GM19193 (cell line): Measurements from ENCODE around the gene SRRD.
A peak's percentile ranks its signal among the peaks of the same experiment; 100 is the strongest.

Experiments
- POLR2A ChIP-seq: IDR thresholded peaks from 4 replicates; pipeline ENCODE4 v1.6.1; 2011; ENCODE audit not compliant: insufficient read depth, insufficient read length; ENCODE audit errors: extremely low read depth

Gene SRRD

DNA sequence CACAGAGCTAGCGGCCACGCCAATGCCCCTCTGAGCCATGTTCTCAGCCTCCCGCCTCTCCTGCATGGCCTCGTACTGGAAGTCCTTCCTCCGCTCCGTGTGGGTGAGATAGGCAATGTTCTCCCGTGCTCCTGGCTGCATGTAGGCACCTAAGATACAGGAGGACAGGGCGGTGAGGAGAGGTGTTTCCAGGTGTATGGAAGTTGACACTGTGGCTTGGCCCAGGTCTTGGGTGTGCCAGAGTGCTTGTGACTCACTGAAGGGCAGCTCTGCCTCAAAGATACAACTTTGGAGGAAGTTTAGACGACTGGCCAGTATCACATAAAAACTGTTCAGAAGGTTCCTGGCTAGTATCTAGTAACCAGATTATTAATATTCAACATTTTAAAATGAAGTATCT lies 8.5 kb downstream of the SRRD start:
- TF ChIP-seq POLR2A = no peak

DNA sequence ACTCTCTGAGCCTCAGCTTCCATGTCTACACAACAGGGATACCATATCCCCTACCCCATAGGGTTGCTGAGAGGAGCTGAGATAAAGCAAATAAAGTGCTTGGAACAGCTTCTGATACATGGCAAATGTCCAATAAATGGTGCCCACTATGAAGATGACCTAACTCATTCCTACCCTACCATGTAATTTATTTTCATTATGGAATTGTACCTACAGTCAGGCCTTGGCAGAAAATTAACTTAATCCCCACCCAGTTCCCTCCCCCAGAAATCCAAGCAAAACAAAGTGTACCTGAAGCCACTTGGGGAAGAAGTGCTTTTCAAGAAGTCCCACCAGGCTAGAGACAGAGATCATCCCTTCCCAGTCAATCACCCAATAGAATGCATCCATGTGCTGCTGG lies 10.8 kb downstream of the SRRD start:
- TF ChIP-seq POLR2A = no peak

DNA sequence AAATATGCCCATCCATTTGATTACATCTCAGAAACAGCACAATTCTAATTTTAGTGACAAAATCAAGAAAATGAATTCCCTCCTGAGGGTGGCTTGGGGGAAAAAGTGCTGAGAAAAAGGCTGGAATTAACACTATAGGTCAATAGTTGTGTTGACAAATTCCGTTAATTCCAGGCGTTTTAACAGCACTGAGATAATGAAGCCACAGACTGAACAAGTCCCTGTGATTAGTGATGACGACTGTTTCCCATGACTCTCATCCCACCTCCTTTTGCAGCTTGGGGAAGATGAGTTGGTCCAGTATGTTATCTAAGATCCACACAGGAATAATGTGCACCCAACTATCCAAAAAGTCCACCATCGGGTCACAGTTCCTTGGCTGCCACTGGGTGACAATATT lies 12.8 kb downstream of the SRRD start:
- TF ChIP-seq POLR2A = no peak

DNA sequence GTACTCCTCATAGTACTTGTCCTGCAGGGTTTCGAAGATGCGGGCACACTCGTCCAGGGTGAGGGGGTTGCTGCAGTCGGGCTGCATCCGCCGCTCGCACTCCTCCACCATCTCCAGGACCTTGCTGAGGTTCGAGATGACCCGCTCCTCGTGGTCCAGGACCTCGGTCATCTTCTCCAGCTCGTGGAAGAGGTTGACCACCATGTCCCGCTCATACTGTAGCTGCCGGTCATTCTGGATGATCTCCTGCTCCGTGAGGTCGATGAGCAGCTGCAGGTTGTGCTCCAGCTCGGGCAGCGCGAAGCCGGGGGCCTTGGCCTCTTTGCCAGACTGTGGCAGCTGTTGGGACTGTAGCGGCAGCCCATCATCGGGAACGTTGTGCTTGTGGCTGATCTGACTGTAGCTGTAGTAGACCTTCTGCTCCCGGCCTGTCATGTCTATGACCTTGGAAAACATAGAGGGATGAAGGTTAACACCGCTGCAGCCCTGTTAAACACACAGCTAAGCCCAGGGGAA lies 15.6 kb downstream of the SRRD start:
- no peak for TF ChIP-seq POLR2A

DNA sequence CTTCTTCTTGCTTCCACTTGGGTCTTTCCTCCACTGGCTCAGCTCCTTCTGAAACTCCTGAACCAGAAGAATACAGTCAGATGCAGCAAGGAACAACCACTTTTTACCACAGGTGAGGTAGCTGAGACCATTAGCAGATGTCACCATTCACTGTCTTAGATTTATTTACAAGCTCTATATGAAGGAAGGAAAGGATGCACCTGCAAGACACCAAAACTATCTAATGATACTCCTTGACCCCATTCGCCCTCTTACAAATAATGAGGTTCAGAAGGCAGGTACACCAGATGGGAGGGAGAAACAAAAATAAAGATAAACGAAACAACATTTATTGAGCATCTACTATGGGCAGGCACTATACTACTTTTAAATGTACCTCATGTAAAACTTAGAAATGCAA lies 18.3 kb downstream of the SRRD start:
- TF ChIP-seq POLR2A = no peak

DNA sequence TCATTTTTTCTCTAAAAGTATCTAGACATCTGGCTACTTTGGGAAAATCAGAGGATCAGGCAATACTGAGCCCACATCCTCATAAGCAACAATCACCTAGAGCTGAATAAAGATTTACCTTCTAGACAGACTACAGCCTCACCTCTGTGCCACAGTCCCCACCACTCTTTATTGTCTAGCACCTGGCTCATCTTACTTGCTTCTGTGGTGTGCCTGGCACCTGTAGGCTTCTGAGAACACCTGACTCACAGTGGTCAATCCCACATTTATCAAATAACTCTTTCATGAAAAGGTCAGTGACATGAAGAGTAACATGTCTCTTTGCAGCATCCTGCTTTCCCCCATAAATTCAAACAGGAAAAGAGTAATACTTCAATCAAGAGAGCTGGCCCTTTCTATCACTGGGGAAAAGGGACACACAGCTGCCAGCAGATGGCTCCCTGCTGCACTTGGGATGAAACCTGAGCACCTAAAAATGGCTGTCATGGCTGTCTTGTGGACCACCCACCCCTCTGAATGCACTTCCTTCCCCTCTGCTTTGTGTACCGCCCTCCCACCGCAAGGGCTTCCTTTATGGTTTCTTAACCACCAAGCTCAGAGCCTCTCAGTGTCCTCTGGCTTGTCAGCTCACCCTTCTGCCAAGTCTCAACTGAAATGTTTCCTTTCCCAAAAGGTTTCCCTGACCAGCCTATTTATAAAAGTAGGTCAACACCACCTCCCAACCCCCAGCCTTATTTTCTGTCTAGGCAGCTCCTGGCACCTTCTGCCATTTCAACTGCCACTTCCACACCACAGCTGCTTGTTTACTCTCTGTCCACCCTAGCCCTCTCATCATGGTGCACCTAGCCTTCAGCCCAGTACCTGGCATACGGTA lies 19.2 kb downstream of the SRRD start:
- no peak for TF ChIP-seq POLR2A

DNA sequence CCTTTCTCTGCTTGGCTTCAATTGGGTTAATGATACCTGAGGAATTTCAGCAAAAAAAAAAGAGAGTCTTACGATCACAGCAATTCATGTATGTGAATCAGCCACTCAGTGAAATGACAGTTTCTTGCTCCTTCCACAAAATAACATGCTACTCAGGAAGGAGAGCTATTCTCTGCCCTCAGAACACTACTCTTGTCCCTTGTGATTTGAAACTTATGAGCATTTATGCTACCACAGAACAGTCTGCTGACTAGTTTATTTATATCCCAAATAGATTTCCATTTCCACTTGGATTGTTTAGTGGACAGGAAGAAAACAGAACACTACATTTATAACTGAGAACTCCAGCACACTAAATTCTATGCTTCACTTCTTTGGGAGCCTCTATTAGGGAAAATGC lies 20.1 kb downstream of the SRRD start:
- no peak for TF ChIP-seq POLR2A

DNA sequence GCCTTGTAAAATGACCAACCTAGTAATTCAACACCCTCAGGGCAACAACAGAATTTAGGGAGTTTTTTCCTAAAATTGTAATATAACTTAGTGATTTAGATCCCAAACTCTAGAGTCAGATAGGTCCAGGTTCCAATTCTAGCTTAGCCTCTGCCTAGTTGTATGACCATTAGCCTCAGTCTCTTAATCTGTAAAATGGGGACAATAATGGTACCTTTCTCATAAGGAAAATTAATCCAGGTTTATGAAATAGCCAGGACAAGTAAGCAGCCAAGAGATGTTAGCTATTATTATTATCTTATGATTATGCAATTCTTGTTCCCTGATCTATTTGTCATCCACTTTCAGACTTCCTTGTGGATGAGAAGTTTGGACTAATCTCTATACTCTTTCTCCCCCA lies 24.5 kb downstream of the SRRD start:
- TF ChIP-seq POLR2A = no peak

DNA sequence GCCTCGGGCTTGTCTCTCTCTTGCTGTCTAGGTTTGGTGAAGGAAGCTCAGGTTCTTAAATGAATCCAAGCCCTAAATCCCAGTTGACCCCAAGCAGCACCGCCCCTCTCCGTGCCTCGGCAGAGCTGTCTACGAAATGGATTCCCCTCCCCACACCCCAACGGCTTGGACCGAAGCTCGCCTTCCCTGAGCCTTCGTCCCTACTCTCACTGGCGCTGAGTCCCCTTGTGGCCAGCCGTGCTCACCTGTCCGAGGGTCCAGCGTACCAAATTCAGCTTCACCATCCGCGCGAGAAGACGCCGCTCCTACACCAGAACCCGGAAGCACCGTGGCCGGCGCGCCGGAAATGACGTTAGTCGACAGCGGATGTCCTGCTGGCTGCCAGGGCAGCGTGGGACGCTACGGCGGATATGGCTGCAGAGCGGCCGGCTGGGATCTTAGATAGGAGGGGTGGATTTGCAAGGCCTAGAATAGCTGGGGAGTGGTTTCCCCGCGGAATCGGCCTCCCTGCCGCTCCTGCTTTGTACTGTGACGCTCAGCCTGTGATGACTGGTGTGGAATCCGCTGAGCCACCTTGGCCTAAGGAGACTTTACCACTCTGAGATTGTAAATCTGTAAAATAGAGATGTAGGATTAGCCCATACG lies 28.6 kb downstream of the SRRD start, which contains the start of gene TFIP11:
Gene TFIP11 (minus strand): TSS at position 325 of the 645 bp plus-strand sequence. CDS start 2,201 bp downstream, outside the sequence.
- TF ChIP-seq POLR2A = peak; percentile 93

DNA sequence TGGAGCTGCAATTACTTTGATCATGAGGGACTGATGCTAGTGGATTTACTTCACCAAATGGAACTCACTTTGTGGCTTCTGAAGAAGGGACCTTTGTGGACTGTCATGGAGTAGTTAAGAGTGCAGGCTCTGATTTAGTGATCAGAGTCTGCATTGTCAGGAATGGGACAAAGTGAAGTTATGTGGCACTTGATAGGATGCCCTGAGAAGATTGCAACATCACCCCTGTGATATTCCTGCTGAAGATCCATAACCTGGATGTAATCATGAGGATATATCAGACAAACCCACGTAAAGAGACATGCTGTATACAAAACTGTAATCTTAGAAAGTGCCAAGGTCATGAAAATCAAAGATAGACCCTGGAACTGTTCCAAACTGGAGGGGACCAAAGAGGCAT lies 30.2 kb downstream of the SRRD start:
- TF ChIP-seq POLR2A = no peak

DNA sequence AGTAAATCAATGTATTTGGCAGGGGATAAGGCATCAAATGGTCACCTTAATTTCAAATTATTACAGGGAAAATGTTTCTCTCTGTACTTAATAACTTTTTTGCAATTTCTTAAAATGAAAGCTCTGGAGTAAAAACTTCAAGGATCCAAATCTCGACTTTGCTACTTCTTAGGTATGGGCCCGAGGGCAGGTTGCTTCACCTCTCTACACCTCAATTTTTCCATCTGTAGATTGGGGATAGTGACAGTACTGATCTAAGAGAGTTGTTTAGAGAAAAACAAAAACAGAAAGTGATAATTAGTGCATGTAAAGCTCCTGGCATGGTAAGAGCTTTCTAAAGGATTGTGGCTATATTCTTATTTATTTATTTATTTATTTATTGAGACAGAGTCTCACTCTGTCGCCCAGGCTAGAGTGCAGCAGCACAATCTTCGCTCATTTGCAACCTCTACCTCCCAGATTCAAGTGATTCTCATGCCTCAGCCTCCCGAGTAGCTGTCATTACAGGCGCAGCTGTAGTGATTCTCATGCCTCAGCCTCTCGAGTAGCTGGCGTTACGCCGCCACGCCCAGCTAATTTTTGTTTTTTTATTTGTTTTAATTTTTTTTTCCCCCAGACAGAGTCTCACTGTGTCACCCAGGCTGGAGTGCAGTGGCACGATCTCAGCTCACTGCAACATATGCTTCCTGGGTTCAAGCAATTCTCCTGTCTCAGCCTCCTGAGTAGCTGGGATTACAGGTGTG lies 30.9 kb downstream of the SRRD start:
- TF ChIP-seq POLR2A = no peak

DNA sequence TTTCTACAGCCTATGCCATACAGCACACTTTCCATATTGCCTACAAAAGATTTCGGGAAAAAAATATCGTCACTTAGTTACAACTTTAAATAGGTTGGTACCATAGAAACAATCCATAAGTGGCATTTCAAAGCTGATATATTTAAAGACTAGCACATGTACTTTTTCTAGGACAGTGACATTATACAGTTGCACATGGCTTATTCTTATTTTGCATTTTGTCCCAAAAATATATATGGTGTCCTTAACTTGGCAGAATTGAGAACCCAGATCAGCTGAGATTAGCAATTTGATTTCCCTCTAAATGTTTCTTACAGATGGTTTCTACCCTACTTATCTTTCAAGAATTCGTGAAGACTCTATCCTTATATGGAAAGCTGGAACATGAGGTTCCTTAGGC lies 32.3 kb downstream of the SRRD start:
- no peak for TF ChIP-seq POLR2A

DNA sequence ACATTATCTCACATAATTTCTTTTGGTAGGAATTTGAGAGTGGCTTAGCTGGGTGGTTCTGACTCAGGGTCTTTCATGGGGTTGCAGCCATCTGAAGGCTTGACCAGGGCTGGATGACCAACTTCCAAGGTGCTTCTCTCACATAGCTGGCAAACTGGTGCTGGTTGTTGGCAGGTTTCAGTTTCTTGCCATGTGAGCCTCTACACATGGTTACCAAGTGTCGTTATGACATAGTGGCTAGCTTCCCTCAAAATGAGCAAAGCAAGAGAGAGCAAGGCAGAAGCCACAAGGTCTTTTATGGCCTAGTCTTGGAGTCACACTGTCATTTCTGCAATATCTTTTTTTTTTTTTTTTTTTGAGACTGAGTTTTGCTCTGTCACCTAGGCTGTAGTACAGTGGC lies 32.8 kb downstream of the SRRD start:
- TF ChIP-seq POLR2A = no peak

DNA sequence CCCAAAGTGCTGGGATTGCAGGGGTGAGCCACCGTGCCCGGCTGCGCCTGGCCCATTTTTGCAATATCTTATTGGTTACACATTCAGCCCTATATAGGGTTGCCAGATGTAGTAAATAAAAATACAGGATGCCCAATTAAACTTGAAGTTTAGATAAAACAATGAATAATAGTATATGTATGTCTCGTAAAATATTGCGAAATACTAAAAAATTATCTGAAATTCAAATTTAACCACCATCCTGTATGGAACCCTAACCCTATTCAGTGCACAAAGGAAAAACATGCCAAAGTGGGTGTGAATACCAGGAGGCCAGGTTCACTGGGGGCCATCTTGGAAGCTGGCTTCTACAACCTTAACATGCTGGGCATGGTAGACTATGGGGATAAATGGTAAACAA lies 33.8 kb downstream of the SRRD start:
- TF ChIP-seq POLR2A = no peak

DNA sequence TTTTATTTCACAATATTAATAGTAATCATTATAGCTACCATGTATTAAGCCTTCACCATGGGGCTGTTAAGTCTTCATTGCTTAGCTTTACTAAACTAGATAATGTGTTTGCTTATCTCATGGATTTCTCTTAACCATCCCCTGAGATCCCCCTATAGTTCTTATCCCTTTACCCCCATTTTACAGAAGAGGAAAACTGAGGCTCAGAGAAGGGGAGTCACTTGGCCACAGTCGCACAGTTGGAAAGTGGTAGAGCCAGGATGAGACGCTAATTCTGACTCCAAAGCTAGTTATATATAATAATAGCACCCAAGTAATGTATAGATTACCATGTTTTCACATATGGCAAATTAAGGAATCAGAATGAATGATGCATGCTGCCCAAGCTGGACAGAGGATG lies 38.3 kb downstream of the SRRD start:
- TF ChIP-seq POLR2A = no peak
